ENCODE data around the gene TMEM175. TPM values are rescaled to one million over a fixed set of nuclear protein-coding genes. Genes with fewer than 3 reads are reported as not detected.
A peak's percentile ranks its signal among the peaks of the same experiment; 100 is the strongest.

The TMEM175 gene
- total and polyA plus RNA-seq, 2 of the 4 experiments (the other 2 are of a cell fraction), result 7.7 to 41.9 TPM

GRCh38 chr4:972651-973424 is 40.6 kb downstream of the TMEM175 start:
- ChIA-PET CTCF (no interaction called here), POLR2A (ENCODE audit: unreplicated experiment) (no interaction called here)
- Histone ChIP-seq H2AK5ac (ENCODE audit: low read depth, low read length) (peak overlapping the region; percentile 39; the same call in 1 of the 2 replicates), H2BK20ac (ENCODE audit: low read depth, low read length) (no peak overlapping the region), H3K9me1 (ENCODE audit: insufficient read depth, low read length) (no peaks in the 10 kb centered on the region; the same call in 1 of the 2 replicates), H2BK120ac (ENCODE audit: low read depth, low read length) (no peak overlapping the region), H3K4me2 (ENCODE audit: low read depth, low read length) (peak overlapping the region; percentile 84), H3K23ac (ENCODE audit: low read depth, low read length) (0 out of 2 replicates have a peak overlapping the region, but pooled peaks have one; percentile 24), H4K20me1 (ENCODE audit: insufficient read depth, low read length) (peaks cover 32% of the 10 kb centered on the region), H3K4me3 (ENCODE audit: insufficient read depth, low read depth, low read length) (peak overlapping the region; percentile 87), H3K56ac (ENCODE audit: extremely low read depth, insufficient read depth, low read length) (no peak overlapping the region), H3K27ac (ENCODE audit: insufficient read depth, low read length) (no peak overlapping the region; the same call in 1 of the 2 replicates), H4K91ac (ENCODE audit: insufficient read depth, low read depth, low read length) (no peak overlapping the region), H3K4ac (ENCODE audit: low read depth, low read length) (peak overlapping the region; percentile 61), H2AFZ (replicated peaks; ENCODE audit: low read length, poor library complexity) (peak overlapping the region; percentile 91), H2AK9ac (replicated peaks; ENCODE audit: low read depth, low read length, poor library complexity) (peak overlapping the region; percentile 95), H3K79me1 (ENCODE audit: low read depth in 1 of 2, low read length in 2 of 2) (peaks cover 13 to 24% of the 10 kb centered on the region in 2 experiments; a peak in 3 of 4 replicates), H2BK15ac (ENCODE audit: low read depth, low read length) (no peak overlapping the region), H3K4me1 (ENCODE audit: control insufficient read depth, insufficient read depth, low read length) (peaks cover 4% of the 10 kb centered on the region; the same call in 1 of the 2 replicates), H3K27me3 (ENCODE audit: control insufficient read depth, insufficient read depth, low read length) (no peaks in the 10 kb centered on the region), H3K18ac (ENCODE audit: low read depth, low read length) (no peak overlapping the region), H3K36me3 (ENCODE audit: control insufficient read depth, insufficient read depth, low read length) (peaks cover 3% of the 10 kb centered on the region; the same call in 1 of the 2 replicates), H3K9ac (ENCODE audit: low read depth, low read length) (peak overlapping the region; percentile 48), H2BK5ac (ENCODE audit: low read depth, low read length, poor library complexity, severe bottlenecking) (no peak overlapping the region), H4K5ac (ENCODE audit: low read depth, low read length) (no peak overlapping the region), H4K8ac (ENCODE audit: low read depth in 2 of 2, low read length in 2 of 2) (peak overlapping the region in 1 of 2 experiments; percentile 65; a peak in 1 of 4 replicates), H3K9me3 (ENCODE audit: control insufficient read depth, insufficient read depth, low read length) (no peaks in the 10 kb centered on the region), H3K14ac (replicated peaks; ENCODE audit: low read depth, low read length) (no peak overlapping the region; the same call in 1 of the 2 replicates)
- peak; percentile 65 for ATAC-seq (ENCODE audit: low read depth)
- WGBS, 2 experiments (ENCODE audit: extremely low coverage in 2 of 2, insufficient read length in 1 of 2), result 1% methylated on average over 26 of the region's 65 CpGs; no CpG with 5 or more reads in 1 of the 2 experiments
- TF ChIP-seq NFE2L2 (IDR thresholded peaks at IDR 0.05; ENCODE audit: low read depth, low read length) (no peak), MAFK (IDR thresholded peaks at IDR 0.05; ENCODE audit: low read depth, low read length) (no peak), FOS (IDR thresholded peaks at IDR 0.05; ENCODE audit: low read depth, low read length) (no peak), BHLHE40 (IDR thresholded peaks at IDR 0.05; ENCODE audit: low read depth, low read length) (no peak)
- intact Hi-C loops (cut with micrococcal nuclease) (no loop called here), dilution Hi-C loops (cut with HindIII; ENCODE audit: low sequenced_read_pairs, unreplicated experiment) (no loop called here), in situ Hi-C loops (cut with MboI; ENCODE audit: low sequenced_read_pairs) (no loop called here)
- no TSS peak for BruUV-seq (replicated peaks)
- DNase-seq, result no peak
